GM19025 (cell line): ENCODE measurements around the gene SLC41A2.

Source experiments
- ATAC-seq: cut with Tn5 transposase; IDR thresholded peaks from one replicate; pipeline ENCODE4 v1.9.1; 2021; ENCODE audit warnings: mild to moderate bottlenecking, low read depth, moderate library complexity; ENCODE audit not compliant: unreplicated experiment

Gene SLC41A2

GRCh38 chr12:104933128-104933527 is 25.0 kb downstream of the SLC41A2 start:
- ATAC-seq: no peak

DNA sequence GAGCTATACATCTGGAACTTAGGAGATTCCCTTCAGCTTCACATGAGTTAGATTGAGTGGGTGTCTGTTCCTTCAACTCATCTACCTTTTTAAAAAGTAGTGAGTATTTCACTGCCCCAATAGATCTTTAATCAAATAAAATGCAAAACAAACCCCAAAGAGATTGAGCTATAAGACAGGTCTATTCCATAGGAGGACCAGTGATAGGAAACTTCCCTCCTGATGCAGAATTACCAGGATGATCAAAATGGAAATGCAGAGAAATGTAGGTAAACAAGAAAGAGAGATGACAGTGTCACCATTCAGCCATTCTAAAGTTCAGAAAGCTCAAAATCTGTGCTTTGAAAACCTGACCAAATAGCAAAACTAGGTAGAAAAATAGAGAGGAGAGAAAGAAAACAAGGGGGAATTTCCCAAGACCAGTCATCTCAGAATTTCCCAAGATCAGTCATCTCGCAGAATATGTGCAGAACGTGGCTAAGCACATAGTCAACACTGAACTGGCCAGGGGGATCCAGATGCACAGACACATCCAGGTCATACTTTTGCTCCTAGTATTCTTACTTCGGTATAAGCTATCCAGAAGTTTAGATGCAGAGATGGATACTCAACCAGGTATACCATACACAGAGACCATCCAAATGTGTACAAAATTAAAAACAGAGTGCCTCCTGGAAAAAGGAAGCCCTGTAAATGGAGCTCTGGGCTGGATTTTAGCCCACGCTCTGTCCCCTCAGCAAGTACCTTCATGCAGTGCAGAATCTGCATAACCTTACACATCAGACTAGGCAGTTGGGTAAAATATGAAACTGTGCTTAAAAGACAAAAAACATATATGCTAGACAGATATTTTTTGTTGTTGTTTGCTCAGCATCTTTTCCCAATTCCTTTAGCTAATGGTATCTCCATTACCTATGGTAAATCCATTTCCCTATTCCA is 27.4 kb downstream of the SLC41A2 start:
- ATAC-seq: peak; percentile 91

DNA sequence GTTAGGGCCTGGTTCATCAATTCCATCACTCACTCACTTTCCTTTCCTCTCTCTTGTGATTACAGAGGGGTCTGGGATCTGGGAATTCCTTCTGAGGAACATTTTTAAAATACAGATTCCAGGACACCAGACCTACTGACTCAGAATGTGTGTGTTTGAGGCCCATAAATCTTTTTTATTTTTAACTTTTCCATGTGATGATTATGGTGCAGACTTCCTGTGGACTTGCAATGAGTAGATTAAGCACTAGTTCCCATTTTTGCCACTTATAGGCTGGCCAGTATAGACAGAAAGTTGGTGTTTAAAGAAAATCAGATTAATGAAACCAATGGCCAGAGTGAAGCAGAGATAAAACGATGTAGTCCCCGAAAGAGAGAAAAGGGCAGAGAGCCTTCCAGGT is 28.1 kb downstream of the SLC41A2 start:
- ATAC-seq: no peak

- ATAC-seq: no peak
These were observed 28.7 kb downstream of the SLC41A2 start for GRCh38 chr12:104929368-104929767.

- ATAC-seq: no peak
These were observed 29.9 kb downstream of the SLC41A2 start for GRCh38 chr12:104928036-104928745.

- no peak for ATAC-seq
These were observed 32.6 kb downstream of the SLC41A2 start for GRCh38 chr12:104925501-104925900.

GRCh38 chr12:104921340-104921739 is 36.8 kb downstream of the SLC41A2 start:
- ATAC-seq: no peak

GRCh38 chr12:104911942-104912341 is 46.1 kb downstream of the SLC41A2 start:
- no peak for ATAC-seq

DNA sequence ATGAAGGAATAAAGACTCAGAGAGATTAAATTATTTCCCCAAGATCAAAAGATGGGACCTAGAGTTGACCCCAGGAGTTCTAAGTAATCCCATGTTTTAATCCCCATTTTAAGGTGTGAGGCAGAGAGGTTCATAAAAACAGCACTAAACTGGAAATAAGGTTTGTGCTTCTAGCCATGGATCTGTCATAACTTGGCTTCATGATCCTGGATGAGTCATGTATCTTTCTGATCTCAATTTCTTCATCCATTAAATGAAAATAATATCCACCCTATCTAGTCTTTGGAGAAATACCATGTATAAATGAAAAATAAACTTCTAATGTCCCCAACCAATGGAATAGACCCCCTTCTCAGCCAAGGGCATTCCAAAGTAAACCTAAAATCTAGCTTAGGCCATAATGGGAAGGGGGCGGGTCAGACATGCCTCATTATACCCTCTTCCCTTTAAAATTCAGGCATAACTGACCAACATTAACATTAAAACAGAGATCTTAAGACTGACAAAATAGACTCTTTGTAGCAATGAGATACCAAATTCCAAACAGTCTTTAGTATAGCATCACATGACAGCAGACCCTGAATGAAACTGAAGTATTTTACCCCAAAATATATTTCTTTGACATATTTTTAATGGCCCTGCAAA is 47.8 kb downstream of the SLC41A2 start:
- ATAC-seq: no peak

DNA sequence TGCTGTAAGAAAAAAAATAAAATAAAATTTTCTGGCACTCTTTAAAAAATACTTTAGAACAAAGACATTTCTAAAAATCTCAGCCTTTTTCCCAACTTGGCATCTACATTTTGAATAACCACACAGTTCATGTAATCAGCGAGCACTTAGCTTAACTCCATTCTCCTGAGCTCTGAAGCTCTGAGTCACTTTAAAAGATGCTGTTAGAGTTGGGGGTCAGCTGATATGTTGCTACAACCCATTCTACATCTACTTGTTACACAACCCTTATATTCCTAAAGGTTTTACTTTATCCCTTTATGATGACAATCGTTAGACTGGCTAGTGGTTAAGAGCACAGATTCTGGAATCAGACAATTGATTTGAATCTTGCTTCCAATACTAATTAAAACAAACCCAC is 48.3 kb downstream of the SLC41A2 start:
- ATAC-seq: no peak
